Measurements from ENCODE around the gene TRIM24. TPM values are rescaled to one million over a fixed set of nuclear protein-coding genes. Genes with fewer than 3 reads are reported as not detected.

Gene TRIM24
- total RNA-seq, 1 experiment from 2014 or later: 113 TPM

DNA sequence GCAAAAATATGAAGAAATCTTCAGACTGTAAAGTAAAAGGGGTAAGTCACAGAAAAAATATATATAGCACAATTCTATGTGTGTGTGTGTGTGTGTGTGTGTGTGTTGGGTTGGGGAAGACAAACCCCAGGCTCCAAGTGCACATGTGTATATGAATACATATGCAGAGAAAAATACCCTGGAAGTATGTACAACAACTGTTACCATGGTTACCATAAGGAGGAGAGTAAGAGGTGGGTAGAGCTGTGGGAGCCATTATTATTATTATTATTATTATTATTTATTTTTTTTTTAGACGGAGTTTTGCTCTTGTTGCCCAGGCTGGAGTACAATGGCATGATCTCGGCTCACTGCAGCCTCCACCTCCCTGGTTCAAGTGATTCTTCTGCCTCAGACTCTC lies 23.7 kb upstream of the TRIM24 start (continued):
- TF ChIP-seq SMAD3 (CRISPR knock-in tag; IDR thresholded peaks at IDR 0.05; ENCODE audit: borderline replicate concordance): no peak

- ATAC-seq (no peak), DNase-seq (ENCODE audit: low spot score) (no peak)
- no peak overlapping the region for H3K27ac Mint-ChIP-seq
- no peaks in the 10 kb centered on the region; the same call in none of the 2 replicates for H3K27me3 Mint-ChIP-seq (ENCODE audit: low read depth)
- CTCF ChIA-PET: no interaction called here
- no peak overlapping the region for H3K4me3 Mint-ChIP-seq
- H3K4me1 Mint-ChIP-seq: peaks cover 12% of the 10 kb centered on the region
- TF ChIP-seq FOXP4 (CRISPR knock-in tag; IDR thresholded peaks at IDR 0.05) (no peak), ZNF396 (CRISPR knock-in tag; IDR thresholded peaks at IDR 0.05; ENCODE audit: borderline replicate concordance) (no peak), RELA (CRISPR knock-in tag; IDR thresholded peaks at IDR 0.05; ENCODE audit: borderline replicate concordance) (no peak), RORB (CRISPR knock-in tag; IDR thresholded peaks at IDR 0.05) (no peak), CREM (CRISPR knock-in tag; IDR thresholded peaks at IDR 0.05) (no peak), PRRX2 (CRISPR knock-in tag; IDR thresholded peaks at IDR 0.05) (no peak), GTF2I (CRISPR knock-in tag; conservative IDR thresholded peaks at IDR 0.05) (no peak)
- H3K9me3 Mint-ChIP-seq: peaks cover 29% of the 10 kb centered on the region
- no peaks in the 10 kb centered on the region; the same call in none of the 2 replicates for H3K36me3 Mint-ChIP-seq
- POLR2A ChIA-PET: no interaction called here
These were observed 19.6 kb upstream of the TRIM24 start for GRCh38 chr7:138440460-138440859.

DNA sequence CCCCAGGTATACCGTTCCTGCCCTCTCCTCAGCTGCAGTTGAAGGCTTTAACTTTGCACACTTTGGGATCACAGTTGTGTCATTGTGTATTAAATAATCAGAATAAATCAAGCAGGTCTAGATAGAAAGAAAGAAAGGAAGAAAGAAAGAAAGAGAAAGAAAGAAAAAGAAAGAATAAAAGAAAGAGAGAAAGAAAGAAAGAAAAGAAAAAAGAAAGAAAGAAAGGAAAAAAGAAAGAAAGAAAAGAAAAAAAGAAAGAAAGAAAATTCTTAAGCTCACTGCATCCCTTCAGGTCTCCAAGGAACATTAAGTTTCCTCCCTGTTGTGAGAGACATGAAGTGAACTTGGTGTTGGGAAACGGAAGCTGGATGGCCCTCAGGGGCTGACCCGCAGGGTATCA lies 17.2 kb upstream of the TRIM24 start:
- no peak for ATAC-seq
- Mint-ChIP-seq H3K9me3 (peaks cover 40% of the 10 kb centered on the region), H3K27ac (no peak overlapping the region), H3K4me1 (peaks cover 6% of the 10 kb centered on the region), H3K4me3 (no peak overlapping the region), H3K27me3 (ENCODE audit: low read depth) (peaks cover 4% of the 10 kb centered on the region), H3K36me3 (peaks cover 2% of the 10 kb centered on the region)
- TF ChIP-seq CDX4 (CRISPR knock-in tag; IDR thresholded peaks at IDR 0.05; ENCODE audit: borderline replicate concordance) (no peak), MYBL2 (CRISPR knock-in tag; IDR thresholded peaks at IDR 0.05) (no peak), TEAD1 (CRISPR knock-in tag; IDR thresholded peaks at IDR 0.05) (no peak), FOXK1 (CRISPR knock-in tag; IDR thresholded peaks at IDR 0.05) (no peak), ZNF396 (CRISPR knock-in tag; IDR thresholded peaks at IDR 0.05; ENCODE audit: borderline replicate concordance) (no peak), ELF4 (CRISPR knock-in tag; IDR thresholded peaks at IDR 0.05; ENCODE audit: low read depth) (no peak), ERG (CRISPR knock-in tag; IDR thresholded peaks at IDR 0.05) (no peak), ZNF219 (CRISPR knock-in tag; IDR thresholded peaks at IDR 0.05; ENCODE audit: borderline replicate concordance) (no peak)
- TF ChIP-seq, protein P1, sequence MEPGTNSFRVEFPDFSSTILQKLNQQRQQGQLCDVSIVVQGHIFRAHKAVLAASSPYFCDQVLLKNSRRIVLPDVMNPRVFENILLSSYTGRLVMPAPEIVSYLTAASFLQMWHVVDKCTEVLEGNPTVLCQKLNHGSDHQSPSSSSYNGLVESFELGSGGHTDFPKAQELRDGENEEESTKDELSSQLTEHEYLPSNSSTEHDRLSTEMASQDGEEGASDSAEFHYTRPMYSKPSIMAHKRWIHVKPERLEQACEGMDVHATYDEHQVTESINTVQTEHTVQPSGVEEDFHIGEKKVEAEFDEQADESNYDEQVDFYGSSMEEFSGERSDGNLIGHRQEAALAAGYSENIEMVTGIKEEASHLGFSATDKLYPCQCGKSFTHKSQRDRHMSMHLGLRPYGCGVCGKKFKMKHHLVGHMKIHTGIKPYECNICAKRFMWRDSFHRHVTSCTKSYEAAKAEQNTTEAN (CRISPR knock-in tag; IDR thresholded peaks at IDR 0.05): no peak
- no peak for DNase-seq (ENCODE audit: low spot score)
- ChIA-PET CTCF (no interaction called here), POLR2A (no interaction called here)

DNA sequence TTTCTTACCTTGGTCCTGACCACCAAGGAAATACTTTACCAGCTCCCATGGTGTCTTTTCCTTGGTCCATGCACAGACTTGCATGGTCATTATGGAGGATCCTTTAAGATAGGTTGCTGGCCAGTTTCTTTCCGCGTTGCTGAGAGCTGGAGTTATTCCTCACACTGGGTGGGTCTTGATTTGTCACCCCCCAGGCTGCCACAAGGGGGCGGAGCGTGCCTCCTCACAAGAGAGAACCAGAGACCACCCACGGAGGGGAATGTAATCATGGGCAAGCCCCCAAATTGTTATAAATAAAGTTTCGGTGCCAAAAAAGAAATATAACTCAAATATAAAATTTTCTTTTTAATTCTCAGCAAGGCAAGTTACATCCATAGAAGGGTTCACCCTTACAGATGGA lies 10.5 kb upstream of the TRIM24 start:
- DNase-seq (ENCODE audit: low spot score) (peak; percentile 61), ATAC-seq (no peak)
- Mint-ChIP-seq H3K4me3 (no peak overlapping the region), H3K9me3 (peaks cover 42% of the 10 kb centered on the region), H3K27me3 (ENCODE audit: low read depth) (peaks cover 4% of the 10 kb centered on the region; the same call in 1 of the 2 replicates), H3K4me1 (peaks cover 13% of the 10 kb centered on the region), H3K27ac (no peak overlapping the region), H3K36me3 (peaks cover 23% of the 10 kb centered on the region)
- CTCF ChIA-PET: interaction anchor here (0.6 to 1.0 kb wide), 2 partner anchors 13 to 36 kb away, joined by 4 read pairs; no protein-coding TSS in a partner anchor
- TF ChIP-seq CTCF (IDR thresholded peaks at IDR 0.05): peak; percentile 32; the same call in 1 of the 2 replicates
- TF ChIP-seq, protein P2, sequence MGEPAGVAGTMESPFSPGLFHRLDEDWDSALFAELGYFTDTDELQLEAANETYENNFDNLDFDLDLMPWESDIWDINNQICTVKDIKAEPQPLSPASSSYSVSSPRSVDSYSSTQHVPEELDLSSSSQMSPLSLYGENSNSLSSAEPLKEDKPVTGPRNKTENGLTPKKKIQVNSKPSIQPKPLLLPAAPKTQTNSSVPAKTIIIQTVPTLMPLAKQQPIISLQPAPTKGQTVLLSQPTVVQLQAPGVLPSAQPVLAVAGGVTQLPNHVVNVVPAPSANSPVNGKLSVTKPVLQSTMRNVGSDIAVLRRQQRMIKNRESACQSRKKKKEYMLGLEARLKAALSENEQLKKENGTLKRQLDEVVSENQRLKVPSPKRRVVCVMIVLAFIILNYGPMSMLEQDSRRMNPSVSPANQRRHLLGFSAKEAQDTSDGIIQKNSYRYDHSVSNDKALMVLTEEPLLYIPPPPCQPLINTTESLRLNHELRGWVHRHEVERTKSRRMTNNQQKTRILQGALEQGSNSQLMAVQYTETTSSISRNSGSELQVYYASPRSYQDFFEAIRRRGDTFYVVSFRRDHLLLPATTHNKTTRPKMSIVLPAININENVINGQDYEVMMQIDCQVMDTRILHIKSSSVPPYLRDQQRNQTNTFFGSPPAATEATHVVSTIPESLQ (CRISPR knock-in tag; IDR thresholded peaks at IDR 0.05): no peak
- POLR2A ChIA-PET: interaction anchor here (0.6 kb wide), 1 partner anchor 10 kb away, joined by 3 read pairs; the partner anchor contains the start of gene TRIM24

Data from WTC11 (cell line).